ENCODE measurements around the gene KLRC4. TPM values are rescaled to one million over a fixed set of nuclear protein-coding genes. Genes with fewer than 3 reads are reported as not detected.
"Not testable (repeated sequence)": the region's sequence is repeated elsewhere in the genome, so short reads cannot be mapped to it uniquely, and the experiment has no call there.

The KLRC4 gene
- polyA plus RNA-seq, 3 donors, result not detected

DNA sequence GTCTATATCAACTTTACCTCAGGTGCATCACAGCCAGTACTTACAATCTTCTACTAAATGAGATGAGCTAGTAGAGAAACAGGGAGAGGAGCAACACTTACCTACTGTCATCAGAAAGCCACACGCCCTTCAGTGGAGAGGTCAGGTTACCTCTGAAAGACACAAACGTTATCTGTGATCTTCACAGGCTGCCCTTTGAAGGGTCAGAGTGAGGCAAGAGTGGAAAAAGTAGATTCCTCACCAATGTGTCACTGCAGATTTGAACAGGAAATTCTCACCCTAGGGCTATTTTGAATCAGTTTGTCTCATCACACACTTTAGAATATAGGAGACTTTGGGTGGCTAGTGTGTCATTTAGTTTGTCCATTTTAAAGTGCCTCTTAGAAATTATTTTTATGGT, 28.0 kb upstream of the KLRC4 start:
- H2AFZ ChIP-seq (ENCODE audit: insufficient read depth, low read depth, low read length, poor library complexity, severe bottlenecking); H3K4me3 ChIP-seq (replicated peaks in 1 of 3; ENCODE audit: low read depth in 2 of 3, low read length in 3 of 3); H3K27me3 ChIP-seq (ENCODE audit: control insufficient read depth in 2 of 2, insufficient read depth in 2 of 2, low read length in 2 of 2); H3K4me2 ChIP-seq (replicated peaks; ENCODE audit: extremely low read depth, low read length, poor library complexity, severe bottlenecking); H4K20me1 ChIP-seq (ENCODE audit: insufficient read depth, low read length); H3K79me2 ChIP-seq (ENCODE audit: insufficient read depth, low read length); H3K9me3 ChIP-seq (replicated peaks in 1 of 2; ENCODE audit: control insufficient read depth in 1 of 2, insufficient read depth in 1 of 2, low read length in 2 of 2); H3K27ac ChIP-seq (ENCODE audit: low read depth in 1 of 2, low read length in 2 of 2); H3K27me3 Mint-ChIP-seq (ENCODE audit: low read depth in 3 of 3); H3K36me3 ChIP-seq (replicated peaks in 1 of 2; ENCODE audit: control insufficient read depth in 1 of 2, insufficient read depth in 2 of 2, low read length in 2 of 2); H3K9me3 Mint-ChIP-seq; H3K4me3 Mint-ChIP-seq; intact Hi-C loops (cut with micrococcal nuclease); H3K9ac ChIP-seq (ENCODE audit: insufficient read depth, low read length, poor library complexity, severe bottlenecking); DNase-seq; H3K36me3 Mint-ChIP-seq; H3K27ac Mint-ChIP-seq; H3K4me1 ChIP-seq (ENCODE audit: control insufficient read depth in 1 of 2, insufficient read depth in 2 of 2, low read length in 2 of 2); H3K4me1 Mint-ChIP-seq: not testable (repeated sequence)
- no CpG with 5 or more reads among the region's 2 CpGs for WGBS (ENCODE audit: insufficient coverage)

DNA sequence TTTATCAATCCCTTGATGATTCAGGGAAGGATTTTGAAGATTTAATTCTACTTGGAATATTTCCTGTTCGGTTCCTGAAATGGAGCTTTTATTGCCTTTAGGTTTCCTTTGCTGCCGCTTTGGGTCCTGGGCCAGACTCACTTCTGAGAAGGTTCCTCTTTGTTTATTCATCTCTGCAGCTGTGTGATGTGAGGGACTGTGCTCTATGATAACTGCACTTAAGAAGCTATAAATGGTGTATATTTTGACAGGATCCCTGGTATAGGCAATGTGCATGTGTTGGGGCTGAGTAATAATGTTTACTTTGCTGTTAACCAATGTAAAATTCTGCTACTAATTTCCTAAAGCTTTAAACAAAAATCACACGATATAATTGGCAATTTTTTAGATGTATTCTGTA, 26.3 kb upstream of the KLRC4 start, which contains the start of gene KLRC2:
TSS of gene KLRC2 (minus strand) at position 195 of the 400 bp plus-strand sequence. CDS start at position 171, 24 bp downstream.
- H3K4me2 ChIP-seq (replicated peaks; ENCODE audit: extremely low read depth, low read length, poor library complexity, severe bottlenecking); H3K9me3 ChIP-seq (replicated peaks in 1 of 2; ENCODE audit: control insufficient read depth in 1 of 2, insufficient read depth in 1 of 2, low read length in 2 of 2); H3K4me3 Mint-ChIP-seq; H3K9ac ChIP-seq (ENCODE audit: insufficient read depth, low read length, poor library complexity, severe bottlenecking); H2AFZ ChIP-seq (ENCODE audit: insufficient read depth, low read depth, low read length, poor library complexity, severe bottlenecking); H3K27ac ChIP-seq (ENCODE audit: low read depth in 1 of 2, low read length in 2 of 2); H3K36me3 Mint-ChIP-seq; H4K20me1 ChIP-seq (ENCODE audit: insufficient read depth, low read length); H3K27ac Mint-ChIP-seq; H3K27me3 Mint-ChIP-seq (ENCODE audit: low read depth in 3 of 3); H3K4me1 Mint-ChIP-seq; H3K4me1 ChIP-seq (ENCODE audit: control insufficient read depth in 1 of 2, insufficient read depth in 2 of 2, low read length in 2 of 2); DNase-seq; H3K79me2 ChIP-seq (ENCODE audit: insufficient read depth, low read length); H3K4me3 ChIP-seq (replicated peaks in 1 of 3; ENCODE audit: low read depth in 2 of 3, low read length in 3 of 3); H3K27me3 ChIP-seq (ENCODE audit: control insufficient read depth in 2 of 2, insufficient read depth in 2 of 2, low read length in 2 of 2); intact Hi-C loops (cut with micrococcal nuclease); H3K36me3 ChIP-seq (replicated peaks in 1 of 2; ENCODE audit: control insufficient read depth in 1 of 2, insufficient read depth in 2 of 2, low read length in 2 of 2); H3K9me3 Mint-ChIP-seq: not testable (repeated sequence)
- no CpG with 5 or more reads among the region's 3 CpGs for WGBS (ENCODE audit: insufficient coverage)

DNA sequence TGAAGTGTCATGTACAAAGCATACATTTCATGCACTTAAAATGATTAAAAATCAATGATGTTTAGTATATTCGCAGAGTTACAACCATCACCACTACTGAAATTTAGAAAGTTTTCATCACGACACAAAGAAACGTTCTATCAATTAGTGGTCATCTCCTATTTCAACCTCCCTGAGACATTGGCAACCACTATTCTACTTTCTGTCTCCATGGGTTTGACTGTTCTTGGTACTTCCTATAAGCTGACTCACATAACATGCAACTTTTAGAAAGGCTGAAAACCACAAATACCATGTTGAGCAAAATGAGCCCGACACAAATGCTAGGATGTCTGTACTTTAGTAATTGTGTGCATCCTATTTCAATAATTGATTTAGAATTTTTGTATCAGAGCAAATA, 21.1 kb upstream of the KLRC4 start:
- H3K36me3 ChIP-seq (replicated peaks in 1 of 2; ENCODE audit: control insufficient read depth in 1 of 2, insufficient read depth in 2 of 2, low read length in 2 of 2); H3K4me1 ChIP-seq (ENCODE audit: control insufficient read depth in 1 of 2, insufficient read depth in 2 of 2, low read length in 2 of 2); DNase-seq; H3K4me3 Mint-ChIP-seq; intact Hi-C loops (cut with micrococcal nuclease); H3K4me2 ChIP-seq (replicated peaks; ENCODE audit: extremely low read depth, low read length, poor library complexity, severe bottlenecking); H3K27me3 ChIP-seq (ENCODE audit: control insufficient read depth in 2 of 2, insufficient read depth in 2 of 2, low read length in 2 of 2); H4K20me1 ChIP-seq (ENCODE audit: insufficient read depth, low read length); H3K27ac Mint-ChIP-seq; H3K36me3 Mint-ChIP-seq; H3K27me3 Mint-ChIP-seq (ENCODE audit: low read depth in 3 of 3); H3K79me2 ChIP-seq (ENCODE audit: insufficient read depth, low read length); H3K9me3 ChIP-seq (replicated peaks in 1 of 2; ENCODE audit: control insufficient read depth in 1 of 2, insufficient read depth in 1 of 2, low read length in 2 of 2); H3K9ac ChIP-seq (ENCODE audit: insufficient read depth, low read length, poor library complexity, severe bottlenecking); H3K4me3 ChIP-seq (replicated peaks in 1 of 3; ENCODE audit: low read depth in 2 of 3, low read length in 3 of 3); H3K4me1 Mint-ChIP-seq; H3K9me3 Mint-ChIP-seq; H2AFZ ChIP-seq (ENCODE audit: insufficient read depth, low read depth, low read length, poor library complexity, severe bottlenecking); H3K27ac ChIP-seq (ENCODE audit: low read depth in 1 of 2, low read length in 2 of 2): not testable (repeated sequence)
- WGBS (ENCODE audit: insufficient coverage), result no CpG with 5 or more reads among the region's 4 CpGs

DNA sequence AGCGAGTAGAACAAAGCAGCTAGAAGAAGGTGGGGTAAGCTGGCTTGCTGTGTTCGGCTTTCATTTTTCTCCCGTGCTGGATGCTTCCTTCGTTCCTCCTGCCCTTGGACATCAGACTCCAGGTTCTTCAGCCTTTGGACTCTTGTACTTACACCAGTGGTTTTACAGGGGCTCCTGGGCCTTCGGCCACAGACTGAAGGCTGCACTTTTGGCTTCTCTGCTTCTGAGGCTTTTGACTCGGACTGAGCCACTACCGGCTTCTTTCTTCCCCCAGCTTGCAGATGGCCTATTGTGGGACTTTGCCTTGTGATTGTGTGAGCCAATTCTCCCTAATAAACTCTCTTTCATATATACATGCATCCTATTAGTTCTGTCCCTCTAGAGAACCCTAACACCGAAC, 16.4 kb upstream of the KLRC4 start:
- H3K4me1 ChIP-seq (ENCODE audit: control insufficient read depth in 1 of 2, insufficient read depth in 2 of 2, low read length in 2 of 2); H3K36me3 Mint-ChIP-seq; H3K27me3 Mint-ChIP-seq (ENCODE audit: low read depth in 3 of 3); intact Hi-C loops (cut with micrococcal nuclease); H3K27me3 ChIP-seq (ENCODE audit: control insufficient read depth in 2 of 2, insufficient read depth in 2 of 2, low read length in 2 of 2); H3K4me3 Mint-ChIP-seq; H3K4me1 Mint-ChIP-seq; H3K36me3 ChIP-seq (replicated peaks in 1 of 2; ENCODE audit: control insufficient read depth in 1 of 2, insufficient read depth in 2 of 2, low read length in 2 of 2); H4K20me1 ChIP-seq (ENCODE audit: insufficient read depth, low read length); H3K79me2 ChIP-seq (ENCODE audit: insufficient read depth, low read length); H3K4me2 ChIP-seq (replicated peaks; ENCODE audit: extremely low read depth, low read length, poor library complexity, severe bottlenecking); H2AFZ ChIP-seq (ENCODE audit: insufficient read depth, low read depth, low read length, poor library complexity, severe bottlenecking); H3K27ac Mint-ChIP-seq; H3K9me3 Mint-ChIP-seq; DNase-seq; H3K4me3 ChIP-seq (replicated peaks in 1 of 3; ENCODE audit: low read depth in 2 of 3, low read length in 3 of 3); H3K9me3 ChIP-seq (replicated peaks in 1 of 2; ENCODE audit: control insufficient read depth in 1 of 2, insufficient read depth in 1 of 2, low read length in 2 of 2); H3K9ac ChIP-seq (ENCODE audit: insufficient read depth, low read length, poor library complexity, severe bottlenecking); H3K27ac ChIP-seq (ENCODE audit: low read depth in 1 of 2, low read length in 2 of 2): not testable (repeated sequence)
- WGBS (ENCODE audit: insufficient coverage), result 100% methylated on average over 1 of the region's 8 CpGs
